GM10847 (cell line): Measurements from ENCODE around the gene KDM5C.

Source experiments
- POLR2A ChIP-seq: IDR thresholded peaks from 2 replicates; pipeline ENCODE4 v1.6.1; 2011; ENCODE audit not compliant: insufficient read length; ENCODE audit errors: extremely low read depth

Gene KDM5C

GRCh38 chrX:53235566-53235965, 10.6 kb upstream of the KDM5C start:
- no peak for TF ChIP-seq POLR2A

GRCh38 chrX:53234484-53234883, 9.5 kb upstream of the KDM5C start:
- TF ChIP-seq POLR2A: no peak

GRCh38 chrX:53233536-53233935, 8.5 kb upstream of the KDM5C start:
- TF ChIP-seq POLR2A: no peak

- no peak for TF ChIP-seq POLR2A
These were observed 5.1 kb upstream of the KDM5C start for GRCh38 chrX:53230116-53230515.

- no peak for TF ChIP-seq POLR2A
These were observed 2.3 kb upstream of the KDM5C start for GRCh38 chrX:53227224-53227765.

GRCh38 chrX:53223955-53224859, 800 bp downstream of the KDM5C start:
- TF ChIP-seq POLR2A: no peak

- TF ChIP-seq POLR2A: no peak
These were observed 1.8 kb downstream of the KDM5C start for GRCh38 chrX:53223068-53223693.

- no peak for TF ChIP-seq POLR2A
These were observed 13.5 kb downstream of the KDM5C start for GRCh38 chrX:53211391-53211978.

GRCh38 chrX:53196678-53197077, 28.3 kb downstream of the KDM5C start:
- TF ChIP-seq POLR2A: no peak

GRCh38 chrX:53195401-53195800, 29.6 kb downstream of the KDM5C start:
- no peak for TF ChIP-seq POLR2A

- TF ChIP-seq POLR2A: no peak
These were observed 30.7 kb downstream of the KDM5C start for GRCh38 chrX:53194308-53194707.

- no peak for TF ChIP-seq POLR2A
These were observed 31.9 kb downstream of the KDM5C start for GRCh38 chrX:53193093-53193492.

- no peak for TF ChIP-seq POLR2A
These were observed 34.5 kb downstream of the KDM5C start for GRCh38 chrX:53190363-53190960.

- TF ChIP-seq POLR2A: no peak
These were observed 36.2 kb downstream of the KDM5C start for GRCh38 chrX:53188763-53189162.

GRCh38 chrX:53186351-53186750, 38.7 kb downstream of the KDM5C start:
- no peak for TF ChIP-seq POLR2A
